GM21528 (cell line): ENCODE measurements around the gene ZNF592.

Source experiments
- ATAC-seq: cut with Tn5 transposase; IDR thresholded peaks from one replicate; pipeline ENCODE4 v1.9.1; 2021; ENCODE audit warnings: mild to moderate bottlenecking, moderate library complexity; ENCODE audit not compliant: unreplicated experiment, low FRiP score

ZNF592 gene

DNA sequence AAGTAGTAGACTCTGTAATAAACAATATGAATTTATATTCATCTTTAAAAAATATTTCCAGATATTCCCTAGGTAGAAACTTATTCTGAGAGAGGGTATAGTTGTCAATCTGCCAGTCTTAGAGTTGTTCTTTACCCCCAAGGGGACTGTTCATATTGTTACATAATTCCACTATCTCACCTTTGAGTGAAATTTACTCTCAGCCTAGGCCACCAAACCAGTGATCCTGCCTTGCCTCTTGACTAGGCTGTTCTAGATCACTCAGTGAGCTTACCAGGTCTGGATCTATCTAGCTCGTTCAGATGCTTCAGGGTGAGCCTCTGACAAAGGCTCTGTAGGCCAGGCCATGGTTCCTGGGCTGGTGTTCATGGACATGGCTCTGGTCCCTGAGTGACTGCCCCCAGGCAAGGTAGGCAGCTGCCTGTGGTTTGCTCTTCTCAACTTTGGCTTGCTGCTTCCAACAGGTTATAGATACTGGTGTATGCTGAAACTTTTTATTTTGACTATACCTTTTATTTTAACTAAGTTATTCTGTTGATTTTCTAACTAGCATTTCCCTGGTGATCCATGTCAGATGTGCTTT, 27.6 kb downstream of the ZNF592 start:
- no peak for ATAC-seq

DNA sequence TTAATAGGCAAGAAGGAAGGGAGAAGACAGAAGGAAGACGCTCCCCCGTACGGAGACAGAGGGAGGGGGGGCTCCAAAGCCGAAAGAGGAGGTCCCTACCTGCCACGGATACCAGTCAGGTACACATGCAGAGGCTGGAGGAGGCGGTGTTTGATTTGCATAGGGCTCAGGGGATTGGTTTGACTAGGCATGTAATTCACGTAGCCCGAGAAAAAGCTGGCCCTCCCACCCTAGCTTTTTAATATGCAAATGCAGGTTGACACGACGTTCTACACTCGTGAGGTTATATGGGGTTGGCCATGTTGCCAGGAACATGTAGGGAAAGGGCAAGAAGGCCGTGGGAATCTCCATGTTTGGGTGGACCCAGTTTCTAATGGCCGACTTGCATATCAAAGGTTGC, 29.8 kb downstream of the ZNF592 start:
- no peak for ATAC-seq

DNA sequence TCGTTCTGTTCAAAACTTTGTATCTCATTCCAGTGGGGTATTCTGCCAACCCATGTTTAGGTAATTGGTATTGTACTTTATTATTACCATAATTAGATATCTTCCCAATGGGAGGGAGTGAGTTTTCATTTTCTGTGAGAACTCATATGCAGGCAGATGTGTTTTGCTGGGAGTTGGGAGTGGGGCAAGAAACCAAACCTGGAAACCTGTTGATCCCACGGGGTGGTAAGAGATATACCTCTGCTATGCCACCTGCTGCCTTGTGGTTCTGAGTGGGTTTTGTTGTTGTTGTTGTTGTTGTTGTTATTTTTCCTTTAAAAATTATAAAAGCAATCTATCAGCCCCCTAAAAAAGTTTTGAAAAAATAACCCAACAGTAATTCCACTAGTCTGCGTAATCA, 32.1 kb downstream of the ZNF592 start:
- no peak for ATAC-seq

DNA sequence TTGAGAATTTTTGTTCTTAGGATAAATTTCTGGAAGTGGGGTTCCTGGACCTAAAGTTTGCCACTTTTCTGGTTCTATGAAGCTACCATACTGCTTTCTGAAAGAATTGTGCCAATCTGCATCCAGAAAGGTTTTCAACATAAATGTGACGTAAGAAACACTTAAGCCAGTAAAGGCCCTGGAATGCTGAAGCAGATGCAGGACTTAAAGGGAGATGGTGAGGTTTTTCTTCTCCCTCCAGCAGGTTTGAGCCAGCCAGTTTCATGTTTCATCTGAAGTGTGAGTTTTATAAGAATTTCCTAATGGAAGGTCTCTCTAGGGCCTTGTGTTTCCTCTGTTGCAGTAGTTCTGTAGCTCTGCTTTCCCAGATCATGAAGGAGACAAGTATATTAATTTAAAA, 33.1 kb downstream of the ZNF592 start:
- no peak for ATAC-seq

DNA sequence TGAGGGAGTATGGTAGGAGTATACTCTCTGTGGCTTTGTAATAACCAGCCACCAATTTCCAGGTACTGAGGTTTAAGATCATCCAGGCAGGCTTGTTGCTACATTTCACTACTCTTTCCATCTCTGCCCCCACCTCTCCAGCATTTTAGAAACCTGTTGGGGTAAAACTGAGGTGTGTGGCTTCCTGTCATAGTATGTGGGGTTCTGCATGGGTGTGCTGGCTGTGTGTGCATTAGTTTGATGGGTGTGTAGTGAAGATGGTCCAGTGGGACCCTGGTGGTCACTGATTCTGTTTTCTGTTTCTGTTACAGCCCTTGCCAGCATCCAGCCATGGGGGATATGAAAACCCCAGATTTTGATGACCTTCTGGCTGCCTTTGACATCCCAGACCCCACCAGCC, 34.0 kb downstream of the ZNF592 start:
- ATAC-seq, result no peak

DNA sequence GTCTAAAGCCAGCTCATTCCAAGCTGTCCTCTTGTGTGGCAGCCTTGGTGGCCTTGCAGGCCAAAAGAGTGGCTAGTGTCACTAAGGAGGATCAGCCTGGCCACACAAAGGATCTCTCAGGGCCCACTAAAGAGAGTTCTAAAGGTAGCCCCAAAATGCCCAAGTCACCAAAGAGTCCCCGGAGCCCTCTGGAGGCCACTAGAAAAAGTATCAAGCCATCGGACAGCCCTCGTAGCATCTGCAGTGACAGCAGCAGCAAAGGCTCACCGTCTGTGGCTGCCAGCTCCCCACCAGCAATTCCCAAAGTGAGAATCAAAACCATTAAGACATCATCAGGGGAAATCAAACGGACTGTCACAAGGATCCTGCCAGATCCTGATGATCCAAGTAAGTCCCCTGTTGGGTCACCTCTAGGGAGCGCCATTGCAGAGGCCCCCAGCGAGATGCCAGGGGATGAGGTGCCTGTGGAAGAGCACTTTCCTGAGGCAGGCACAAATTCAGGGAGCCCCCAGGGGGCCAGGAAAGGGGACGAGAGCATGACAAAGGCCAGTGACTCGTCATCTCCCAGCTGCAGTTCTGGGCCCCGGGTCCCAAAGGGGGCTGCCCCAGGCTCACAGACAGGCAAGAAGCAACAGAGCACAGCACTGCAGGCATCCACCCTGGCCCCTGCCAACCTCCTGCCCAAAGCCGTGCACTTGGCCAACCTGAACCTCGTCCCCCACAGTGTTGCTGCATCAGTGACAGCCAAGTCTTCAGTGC, 35.3 kb downstream of the ZNF592 start:
- ATAC-seq, result no peak

DNA sequence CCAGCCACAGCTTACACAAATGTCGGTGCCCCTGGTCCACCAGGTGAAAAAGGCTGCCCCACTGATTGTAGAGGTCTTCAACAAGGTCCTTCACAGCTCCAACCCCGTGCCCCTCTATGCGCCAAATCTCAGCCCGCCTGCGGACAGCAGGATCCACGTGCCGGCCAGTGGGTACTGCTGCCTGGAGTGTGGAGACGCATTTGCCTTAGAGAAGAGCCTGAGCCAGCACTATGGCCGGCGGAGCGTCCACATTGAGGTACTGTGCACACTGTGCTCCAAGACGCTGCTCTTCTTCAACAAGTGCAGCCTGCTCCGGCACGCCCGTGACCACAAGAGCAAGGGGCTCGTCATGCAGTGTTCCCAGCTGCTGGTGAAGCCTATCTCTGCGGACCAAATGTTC, 35.9 kb downstream of the ZNF592 start:
- ATAC-seq, result no peak

DNA sequence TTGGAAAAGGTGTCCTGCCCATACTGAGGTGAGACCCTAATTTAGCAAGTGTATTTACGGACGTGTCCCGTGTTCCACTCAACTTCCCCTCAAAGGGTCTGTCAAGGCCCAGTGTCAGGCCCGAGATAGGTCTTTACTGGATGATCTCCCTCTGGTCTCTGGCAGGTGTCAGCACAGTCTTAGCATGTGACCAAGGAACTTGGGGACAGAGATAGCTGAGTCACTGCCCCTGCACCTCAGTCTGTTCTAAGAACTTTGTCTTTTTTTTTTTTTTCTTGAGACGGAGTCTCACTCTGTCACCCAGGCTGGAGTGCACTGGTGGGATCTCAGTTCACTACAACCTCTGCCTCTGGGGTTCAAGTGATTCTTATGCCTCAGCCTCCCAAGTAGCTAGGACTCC, 36.7 kb downstream of the ZNF592 start:
- ATAC-seq, result no peak

DNA sequence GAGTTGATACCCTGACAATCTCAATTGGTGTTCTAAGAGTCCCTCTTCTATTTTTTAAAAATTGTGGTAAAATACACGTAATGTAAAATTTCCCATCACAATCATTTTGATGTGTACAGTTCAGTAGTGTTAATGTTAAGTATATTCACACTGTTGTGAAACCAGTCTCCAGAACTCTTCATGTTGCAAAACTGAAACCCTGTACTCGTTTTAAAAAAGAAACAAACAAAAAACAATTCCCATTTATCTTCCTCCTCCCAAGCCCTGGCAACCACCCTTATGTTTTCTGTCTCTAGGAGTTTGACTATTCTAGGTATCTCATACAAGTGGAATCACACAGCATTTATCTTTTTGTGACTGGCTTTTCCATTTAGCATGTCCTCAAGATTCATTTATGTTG, 40.1 kb downstream of the ZNF592 start:
- ATAC-seq, result no peak

DNA sequence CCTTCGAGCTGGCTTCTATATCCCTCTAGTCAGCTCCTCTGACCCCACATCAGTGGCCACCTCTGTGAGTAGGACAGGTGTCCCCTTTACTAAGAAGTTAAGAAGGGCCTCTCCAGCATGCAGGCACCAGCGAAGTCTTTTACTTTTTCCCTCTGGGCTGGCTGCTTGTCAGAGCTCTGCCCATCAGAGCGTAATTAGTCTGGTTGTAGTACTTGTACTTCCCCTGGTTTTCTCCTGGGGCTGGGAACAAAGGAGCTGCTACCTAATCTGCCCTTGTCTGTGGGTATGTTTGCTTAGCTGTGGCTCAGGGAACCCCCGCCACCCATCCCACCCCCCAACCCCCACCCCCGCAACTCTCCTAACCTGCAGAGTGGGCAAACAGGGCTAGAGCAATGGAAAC, 41.4 kb downstream of the ZNF592 start:
- no peak for ATAC-seq

DNA sequence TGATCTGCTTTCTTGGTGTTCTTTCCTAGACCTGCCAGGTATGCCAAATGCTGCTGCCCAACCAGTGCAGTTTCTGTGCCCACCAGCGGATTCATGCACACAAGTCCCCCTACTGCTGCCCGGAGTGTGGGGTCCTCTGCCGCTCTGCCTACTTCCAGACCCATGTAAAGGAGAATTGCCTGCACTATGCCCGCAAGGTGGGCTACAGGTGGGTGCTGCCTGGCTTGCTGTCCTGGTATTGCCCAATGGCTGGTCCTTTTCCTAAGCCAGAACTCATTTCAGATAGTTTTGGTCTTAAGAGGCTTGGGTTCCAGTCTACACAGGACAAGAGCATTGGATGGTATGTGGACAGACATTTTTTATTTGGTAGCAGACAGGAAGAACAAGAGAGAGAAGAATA, 42.3 kb downstream of the ZNF592 start:
- ATAC-seq, result no peak

DNA sequence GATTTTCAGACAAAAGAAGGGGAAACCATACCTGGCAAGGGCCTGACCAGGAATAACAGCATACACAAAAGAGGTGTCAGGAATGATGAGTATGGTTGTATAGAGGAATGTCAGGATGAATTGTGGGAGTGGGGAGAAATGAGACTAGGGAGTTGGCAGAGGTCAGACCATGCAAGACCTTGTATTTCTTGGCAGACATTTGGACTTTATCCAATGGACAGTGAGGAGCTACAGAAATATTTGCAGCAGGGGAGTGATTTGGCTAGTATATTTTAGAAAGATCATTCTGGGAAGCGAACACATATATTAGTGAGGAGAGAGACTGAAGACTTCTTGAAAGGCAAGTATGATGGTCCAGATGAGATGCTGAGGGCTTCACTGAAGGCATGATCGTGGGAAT, 43.4 kb downstream of the ZNF592 start:
- no peak for ATAC-seq

DNA sequence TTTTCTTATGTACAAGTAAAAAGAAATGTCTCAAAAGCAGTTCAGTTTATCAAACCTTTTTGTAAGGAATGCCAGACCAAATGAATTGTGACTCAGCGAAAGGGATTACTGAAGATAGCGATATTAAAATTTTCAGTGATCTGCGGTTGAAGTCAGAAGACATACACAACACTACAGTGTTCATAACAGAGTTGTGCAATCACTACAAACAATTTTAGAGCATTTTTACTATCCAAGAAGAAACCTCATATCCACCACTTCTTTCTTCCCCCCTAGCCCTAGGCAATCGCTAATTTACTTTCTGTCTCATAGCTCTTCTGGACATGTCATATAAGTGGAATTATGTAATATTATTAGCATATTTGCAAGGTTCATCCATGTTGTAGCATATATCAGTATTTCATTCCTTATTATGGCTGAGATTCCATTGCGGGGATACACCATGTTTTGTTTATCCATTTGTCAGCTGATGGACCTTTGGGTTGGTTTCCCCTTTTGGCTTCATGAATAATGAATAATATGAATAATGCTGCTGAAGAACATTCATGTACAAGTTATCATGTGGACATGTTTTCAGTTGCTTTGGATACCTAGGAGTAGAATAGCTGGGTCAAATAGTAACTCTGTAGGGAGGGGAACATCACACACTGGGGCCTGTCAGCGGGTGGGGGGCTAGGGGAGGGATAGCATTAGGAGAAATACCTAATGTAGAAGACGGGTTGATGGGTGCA, 45.2 kb downstream of the ZNF592 start:
- ATAC-seq, result no peak

DNA sequence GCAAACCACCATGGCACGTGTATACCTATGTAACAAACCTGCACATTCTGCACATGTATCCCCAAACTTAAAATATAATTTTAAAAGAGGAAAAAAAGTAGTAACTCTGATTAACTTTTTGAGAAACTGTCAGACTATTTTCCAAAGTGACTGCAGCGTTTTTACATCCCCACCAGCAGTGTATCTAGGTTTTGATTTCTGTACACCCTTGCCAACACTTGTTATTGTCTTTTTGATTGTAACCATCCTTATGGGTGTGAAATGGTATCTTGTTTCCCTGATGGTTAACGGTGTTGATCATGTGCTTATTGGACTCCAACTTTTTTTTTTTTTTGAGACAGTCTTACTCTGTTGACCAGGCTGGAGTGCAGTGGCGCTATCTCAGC, 45.8 kb downstream of the ZNF592 start:
- no peak for ATAC-seq

DNA sequence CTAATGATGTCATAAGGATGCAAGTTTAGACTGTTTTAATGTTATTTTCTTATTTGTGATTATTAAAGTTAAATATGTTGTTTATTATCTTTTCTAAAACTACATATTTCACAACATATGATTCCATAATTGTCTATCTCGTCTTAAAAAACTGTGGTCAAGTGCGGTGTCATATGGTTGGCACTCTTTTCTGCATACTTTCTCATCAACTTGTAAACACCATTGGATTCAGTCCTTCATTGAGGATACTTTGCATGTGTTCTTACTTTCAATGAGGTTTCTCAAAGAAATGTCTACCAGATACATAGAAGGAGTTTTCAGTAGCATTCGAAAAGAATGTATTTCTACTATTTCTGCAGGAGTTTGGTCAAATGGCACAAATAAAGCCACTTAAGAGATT, 46.8 kb downstream of the ZNF592 start:
- ATAC-seq, result no peak

DNA sequence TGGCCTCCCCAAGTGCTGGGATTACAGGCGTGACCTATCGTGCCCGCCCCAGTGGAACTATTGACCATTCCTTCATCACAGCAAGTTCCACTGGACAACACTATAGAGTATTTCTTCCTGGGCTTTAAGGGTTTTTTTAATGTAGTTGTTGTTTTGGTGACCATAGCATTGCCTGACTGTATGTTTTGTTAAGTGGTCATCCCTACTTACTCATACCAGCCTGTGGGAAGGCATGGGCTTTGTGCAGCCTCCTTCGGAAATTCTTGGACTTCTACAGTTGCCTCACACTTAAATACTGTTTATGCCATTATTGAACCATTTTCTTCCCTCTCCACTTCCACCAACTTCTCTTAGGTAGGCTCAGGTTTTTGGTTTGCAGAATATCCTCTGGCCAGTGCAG, 48.8 kb downstream of the ZNF592 start:
- ATAC-seq, result no peak

DNA sequence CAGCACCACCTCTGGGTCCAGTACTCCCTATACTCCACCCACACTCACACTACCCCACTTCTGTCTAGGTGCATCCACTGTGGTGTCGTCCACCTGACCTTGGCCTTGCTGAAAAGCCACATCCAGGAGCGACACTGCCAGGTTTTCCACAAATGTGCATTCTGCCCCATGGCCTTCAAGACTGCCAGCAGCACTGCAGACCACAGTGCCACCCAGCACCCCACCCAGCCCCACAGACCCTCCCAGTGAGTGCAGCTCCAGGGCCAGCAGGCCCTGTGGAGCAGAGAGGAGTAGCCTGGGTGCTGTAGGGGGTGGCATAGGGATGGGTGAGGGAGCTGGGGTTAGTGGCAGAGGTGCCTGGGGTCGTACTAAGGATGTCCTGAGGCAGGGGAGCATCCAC, 49.4 kb downstream of the ZNF592 start:
- ATAC-seq, result no peak

DNA sequence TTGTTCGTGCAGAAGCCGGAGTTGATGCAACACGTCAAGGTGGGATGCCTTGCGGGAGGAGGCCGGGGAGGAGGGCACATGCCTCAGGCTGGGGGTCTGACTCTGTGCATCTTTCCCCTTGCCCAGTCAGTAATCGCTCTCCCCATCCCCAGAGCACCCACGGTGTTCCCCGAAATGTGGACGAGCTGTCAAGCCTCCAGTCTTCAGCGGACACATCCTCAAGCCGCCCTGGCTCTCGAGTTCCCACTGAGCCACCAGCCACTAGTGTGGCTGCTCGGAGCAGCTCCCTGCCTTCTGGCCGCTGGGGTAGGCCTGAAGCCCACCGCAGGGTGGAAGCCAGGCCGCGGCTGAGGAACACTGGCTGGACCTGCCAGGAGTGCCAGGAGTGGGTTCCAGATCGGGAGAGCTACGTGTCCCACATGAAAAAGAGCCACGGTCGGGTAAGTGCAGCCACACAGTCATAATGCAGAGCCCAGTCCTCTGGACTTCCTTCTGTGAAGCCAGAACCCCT, 50.1 kb downstream of the ZNF592 start:
- ATAC-seq, result no peak

DNA sequence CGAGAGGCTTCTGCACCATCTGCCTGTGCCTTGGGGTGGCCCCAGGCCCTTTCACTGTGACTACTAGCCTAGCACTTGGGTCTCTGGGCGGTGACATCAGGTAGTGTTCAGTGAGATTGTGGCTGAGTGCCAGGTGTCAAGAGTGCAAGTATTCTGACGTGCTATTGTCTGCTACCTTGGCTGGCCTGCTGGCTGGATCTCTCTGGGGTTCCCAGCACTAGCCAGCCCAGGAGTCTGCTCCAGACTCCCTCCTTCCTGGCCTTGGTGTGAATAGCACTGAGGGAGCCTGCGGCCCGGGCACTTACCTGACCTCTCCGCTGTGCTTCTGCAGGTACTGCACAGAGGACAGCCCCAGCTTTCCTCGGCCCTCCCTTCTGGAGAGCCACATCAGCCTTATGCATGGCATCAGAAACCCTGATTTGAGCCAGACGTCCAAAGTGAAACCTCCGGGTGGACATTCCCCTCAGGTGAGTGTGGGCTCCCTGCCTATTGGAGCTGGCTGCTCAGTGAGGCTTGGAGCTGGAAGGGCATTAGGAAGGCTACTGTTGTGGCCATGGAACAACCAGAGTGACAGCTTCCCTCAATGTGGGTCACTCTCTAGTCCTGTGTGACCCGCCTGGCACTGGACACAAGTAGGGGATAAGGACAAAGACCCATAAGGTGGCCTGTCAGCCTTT, 51.3 kb downstream of the ZNF592 start:
- no peak for ATAC-seq

DNA sequence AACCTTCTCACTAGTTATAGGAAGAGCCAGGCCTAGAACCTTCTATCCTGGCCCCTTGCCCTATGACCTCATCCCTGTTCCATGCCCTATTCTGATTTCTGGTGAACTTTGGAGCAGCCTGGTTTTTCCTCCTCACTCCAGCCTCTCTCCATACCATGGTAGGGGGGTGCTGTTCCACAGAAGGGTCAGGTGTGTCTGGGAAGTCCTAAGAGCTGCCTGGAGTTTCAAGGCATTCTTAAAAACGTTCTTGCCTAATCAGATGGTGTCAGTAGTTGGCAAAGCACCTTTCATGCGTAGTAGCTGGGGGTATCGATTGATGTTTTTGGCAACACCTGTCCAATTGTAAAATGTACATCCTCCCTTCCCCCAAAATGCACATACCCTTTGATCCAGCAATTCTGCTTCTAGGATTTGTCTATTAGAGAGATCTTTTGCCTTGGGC, 52.0 kb downstream of the ZNF592 start:
- no peak for ATAC-seq
